IMR-90 (cell line): ENCODE results near the gene SHISA6. TPM values are rescaled to one million over a fixed set of nuclear protein-coding genes. Genes with fewer than 3 reads are reported as not detected.

Experiments used
- ATAC-seq: fragments of 200-7000 bp; cut with Tn5 transposase; 2 replicates; pipeline ENCODE4 v1.9.1; 2020; ENCODE audit warnings: low read depth, mild to moderate bottlenecking, moderate library complexity
- BruUV-seq: library from RNA; stranded (reverse); fragments of 400-500 nt; replicated peaks from 2 replicates; lab custom pipeline; 2021; lab: Mats Ljungman, UMichigan
- CTCF ChIA-PET: fragments of 300-600 bp; formaldehyde crosslinking; extraction: SDS; loops from one replicate; lab custom pipeline; 2021; ENCODE audit warnings: antibody characterized with exemption; lab: Yijun Ruan, JAX
- POLR2A ChIA-PET: fragments of 300-600 bp; sonication (Branson Sonifier 250); formaldehyde crosslinking; loops from one replicate; lab custom pipeline; 2022; ENCODE audit warnings: antibody characterized with exemption; ENCODE audit not compliant: unreplicated experiment; lab: Charles Lee
- DNase-seq: peaks from one replicate; pipeline ENCODE4 v3.0.0; 2013
- H2AFZ ChIP-seq: replicated peaks from 2 replicates; pipeline ENCODE3; 2013; ENCODE audit warnings: low read length, mild to moderate bottlenecking; ENCODE audit not compliant: poor library complexity
- H2AK5ac ChIP-seq: 2 replicates; pipeline ENCODE4 v1.6.1; 2013; ENCODE audit warnings: low read depth, low read length, inconsistent platforms
- H2AK9ac ChIP-seq: replicated peaks from 2 replicates; pipeline ENCODE3; 2013; ENCODE audit warnings: mild to moderate bottlenecking, low read depth, low read length, moderate library complexity; ENCODE audit not compliant: poor library complexity
- H2BK120ac ChIP-seq: 2 replicates; pipeline ENCODE4 v1.6.1; 2013; ENCODE audit warnings: low read depth, low read length, inconsistent platforms
- H2BK15ac ChIP-seq: 3 replicates; pipeline ENCODE4 v1.6.1; 2013; ENCODE audit warnings: low read depth, low read length, inconsistent platforms
- H2BK20ac ChIP-seq: 2 replicates; pipeline ENCODE4 v1.6.1; 2013; ENCODE audit warnings: low read depth, mild to moderate bottlenecking, inconsistent platforms, low read length, moderate library complexity
- H2BK5ac ChIP-seq: 2 replicates; pipeline ENCODE4 v1.6.1; 2013; ENCODE audit warnings: mild to moderate bottlenecking, low read depth, low read length, inconsistent platforms; ENCODE audit not compliant: poor library complexity, severe bottlenecking
- H3K14ac ChIP-seq: replicated peaks from 2 replicates; pipeline ENCODE4 v1.6.1; 2013; ENCODE audit warnings: low read depth, low read length, inconsistent platforms
- H3K18ac ChIP-seq: 2 replicates; pipeline ENCODE4 v1.6.1; 2013; ENCODE audit warnings: low read depth, low read length, control low read depth
- H3K23ac ChIP-seq: 2 replicates; pipeline ENCODE4 v1.6.1; 2013; ENCODE audit warnings: low read depth, low read length, inconsistent platforms
- H3K27ac ChIP-seq: 2 replicates; pipeline ENCODE4 v1.5.1; 2013; ENCODE audit warnings: mild to moderate bottlenecking, control low read depth, low read length; ENCODE audit not compliant: insufficient read depth
- H3K27me3 ChIP-seq: 2 replicates; pipeline ENCODE4 v1.6.1; 2013; ENCODE audit warnings: low read length; ENCODE audit not compliant: control insufficient read depth, insufficient read depth
- H3K36me3 ChIP-seq: 2 replicates; pipeline ENCODE4 v1.6.1; 2013; ENCODE audit warnings: low read length, mixed read lengths; ENCODE audit not compliant: control insufficient read depth, insufficient read depth
- H3K4ac ChIP-seq: 2 replicates; pipeline ENCODE4 v1.6.1; 2013; ENCODE audit warnings: low read depth, low read length, inconsistent platforms
- H3K4me1 ChIP-seq: 2 replicates; pipeline ENCODE4 v1.6.1; 2013; ENCODE audit warnings: low read length, mixed read lengths; ENCODE audit not compliant: control insufficient read depth, insufficient read depth
- H3K4me2 ChIP-seq: 2 replicates; pipeline ENCODE4 v1.6.1; 2013; ENCODE audit warnings: low read depth, mild to moderate bottlenecking, control low read depth, low read length, moderate library complexity
- H3K4me3 ChIP-seq: 2 replicates; pipeline ENCODE4 v1.5.1; 2013; ENCODE audit warnings: low read depth, mild to moderate bottlenecking, control low read depth, low read length, moderate library complexity; ENCODE audit not compliant: insufficient read depth
- H3K56ac ChIP-seq: 2 replicates; pipeline ENCODE4 v1.6.1; 2013; ENCODE audit warnings: low read length, inconsistent platforms; ENCODE audit not compliant: insufficient read depth; ENCODE audit errors: extremely low read depth
- H3K79me1 ChIP-seq, 2 experiments: 2 replicates each; pipeline ENCODE4 v1.6.1; 2013; ENCODE audit warnings: low read length in 2 of 2, inconsistent platforms in 1 of 2, low read depth in 1 of 2
- H3K9ac ChIP-seq: 2 replicates; pipeline ENCODE4 v1.6.1; 2013; ENCODE audit warnings: low read depth, low read length, control low read depth
- H3K9me1 ChIP-seq: 2 replicates; pipeline ENCODE4 v1.6.1; 2013; ENCODE audit warnings: low read length, inconsistent platforms; ENCODE audit not compliant: insufficient read depth
- H3K9me3 ChIP-seq: 2 replicates; pipeline ENCODE4 v1.6.1; 2013; ENCODE audit warnings: low read length; ENCODE audit not compliant: control insufficient read depth, insufficient read depth
- H4K20me1 ChIP-seq: 2 replicates; pipeline ENCODE4 v1.6.1; 2013; ENCODE audit warnings: low read length, inconsistent platforms; ENCODE audit not compliant: insufficient read depth
- H4K5ac ChIP-seq: 2 replicates; pipeline ENCODE4 v1.6.1; 2013; ENCODE audit warnings: mild to moderate bottlenecking, low read depth, low read length, control low read depth
- H4K8ac ChIP-seq, 2 experiments: 2 replicates each; pipeline ENCODE4 v1.6.1; 2013; ENCODE audit warnings: low read depth in 2 of 2, low read length in 2 of 2, control low read depth in 1 of 2, inconsistent platforms in 1 of 2
- H4K91ac ChIP-seq: 2 replicates; pipeline ENCODE4 v1.6.1; 2013; ENCODE audit warnings: low read depth, low read length, inconsistent platforms; ENCODE audit not compliant: insufficient read depth
- BHLHE40 ChIP-seq: fragments of 150-350 bp; IDR thresholded peaks from 2 replicates; pipeline ENCODE4 v1.6.1; 2016; ENCODE audit warnings: mild to moderate bottlenecking, low read depth, low read length
- CEBPB ChIP-seq: IDR thresholded peaks from 2 replicates; pipeline ENCODE4 v1.6.1; 2012; ENCODE audit warnings: low read depth, low read length, improper control_type of control experiment
- CHD1 ChIP-seq: IDR thresholded peaks from 2 replicates; pipeline ENCODE4 v1.6.1; 2012; ENCODE audit warnings: low read depth, low read length, improper control_type of control experiment
- FOS ChIP-seq: fragments of 150-350 bp; IDR thresholded peaks from 2 replicates; pipeline ENCODE4 v1.6.1; 2016; ENCODE audit warnings: low read depth, low read length
- MAFK ChIP-seq: IDR thresholded peaks from 2 replicates; pipeline ENCODE4 v1.6.1; 2012; ENCODE audit warnings: low read depth, low read length, improper control_type of control experiment
- MAZ ChIP-seq: IDR thresholded peaks from 2 replicates; pipeline ENCODE4 v1.6.1; 2012; ENCODE audit warnings: low read depth, mild to moderate bottlenecking, low read length, improper control_type of control experiment, moderate library complexity, borderline replicate concordance
- MXI1 ChIP-seq: IDR thresholded peaks from 2 replicates; pipeline ENCODE4 v1.6.1; 2012; ENCODE audit warnings: low read depth, mild to moderate bottlenecking, low read length, moderate library complexity, borderline replicate concordance
- RAD21 ChIP-seq: IDR thresholded peaks from 2 replicates; pipeline ENCODE4 v1.6.1; 2012; ENCODE audit warnings: low read length, improper control_type of control experiment
- RFX5 ChIP-seq: IDR thresholded peaks from 2 replicates; pipeline ENCODE4 v1.8.0; 2012; ENCODE audit warnings: low read depth, mild to moderate bottlenecking, low read length, moderate library complexity
- SMC3 ChIP-seq: fragments of 150-350 bp; IDR thresholded peaks from 2 replicates; pipeline ENCODE4 v1.6.1; 2016; ENCODE audit warnings: low read depth, mild to moderate bottlenecking, antibody characterized with exemption, low read length, moderate library complexity
- WGBS, 2 experiments: methylation state at CpG; one replicate each; pipeline versions ENCODE4 v1.1.5 to v1.1.7; 2013; ENCODE audit warnings: missing lambda C conversion rate in 2 of 2; ENCODE audit not compliant: insufficient read length in 1 of 2; ENCODE audit errors: extremely low coverage in 2 of 2; 5-methylcytosine and 5-hydroxymethylcytosine counted together
- dilution Hi-C: fragments of 300-500 bp; cut with HindIII; formaldehyde crosslinking; loops from one replicate; pipeline ENCODE4 v1.14.3; 2018; ENCODE audit warnings: low sequenced_read_pairs; ENCODE audit not compliant: unreplicated experiment
- in situ Hi-C: fragments of 300-500 bp; cut with MboI; formaldehyde crosslinking; loops from 3 replicates; pipeline ENCODE4 v1.14.3; 2019; ENCODE audit warnings: low sequenced_read_pairs, inconsistent platforms, mixed read lengths
- intact Hi-C: fragments of 100-400 bp; cut with micrococcal nuclease; formaldehyde crosslinking; loops from 2 replicates; pipeline ENCODE4 v1.10.0; 2022
- polyA plus RNA-seq, 3 experiments: library from polyadenylated mRNA; depleted of rRNA; stranded (reverse); fragments of >200 nt; gene quantifications; 2 replicates each; pipeline ENCODE4 v1.2.3, GENCODE V29; 2012; ENCODE audit warnings: low replicate concordance in 1 of 3
- total RNA-seq: library from RNA; depleted of rRNA; stranded (reverse); fragments of >200 nt; gene quantifications from 2 replicates; pipeline ENCODE4 v1.2.3, GENCODE V29; 2012

Gene SHISA6
- total and polyA plus RNA-seq, 2 of the 4 experiments (the other 2 are of a cell fraction) = not detected

DNA sequence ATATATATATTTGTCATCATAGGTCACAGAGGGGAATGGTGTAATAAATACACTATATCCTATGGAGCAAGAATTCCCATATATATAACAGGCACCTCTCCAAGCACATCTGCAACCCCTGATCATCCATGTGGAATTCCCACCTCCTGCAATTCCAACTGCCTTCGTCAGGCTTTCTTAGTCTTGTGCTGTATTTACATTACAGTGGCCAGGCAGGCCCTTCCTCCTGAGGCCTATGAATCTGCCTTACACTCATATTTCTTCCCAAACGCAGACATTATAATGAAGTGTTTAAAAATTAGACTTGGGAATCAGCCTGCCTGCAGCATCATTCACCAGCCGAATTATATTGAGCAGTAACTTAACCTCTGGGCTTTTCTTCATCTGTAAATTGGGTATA is 338.0 kb downstream of the SHISA6 start:
- H3K18ac ChIP-seq = no peak overlapping the region
- no peaks in the 10 kb centered on the region for H4K20me1 ChIP-seq
- H3K27ac ChIP-seq = no peak overlapping the region
- H3K4me2 ChIP-seq = no peak overlapping the region
- no peak overlapping the region for H4K8ac ChIP-seq
- DNase-seq (no peak), ATAC-seq (no peak)
- POLR2A ChIA-PET = no interaction called here
- H3K9ac ChIP-seq = no peak overlapping the region
- no peak overlapping the region for H2AK5ac ChIP-seq
- CTCF ChIA-PET = interaction anchor here (0.6 kb wide), 1 partner anchor 9 kb away, joined by 3 read pairs; no protein-coding TSS in a partner anchor
- TF ChIP-seq MAZ (no peak), RFX5 (no peak), CHD1 (no peak), SMC3 (no peak), BHLHE40 (no peak), FOS (no peak), MAFK (no peak), CEBPB (no peak), RAD21 (no peak), MXI1 (no peak)
- H3K14ac ChIP-seq = no peak overlapping the region
- H3K9me1 ChIP-seq = no peaks in the 10 kb centered on the region
- no peak overlapping the region for H3K4ac ChIP-seq
- H2AFZ ChIP-seq = no peak overlapping the region
- no peak overlapping the region for H2BK120ac ChIP-seq
- H3K79me1 ChIP-seq = no peaks in the 10 kb centered on the region
- H2BK5ac ChIP-seq = no peak overlapping the region
- H4K91ac ChIP-seq = no peak overlapping the region
- no peak overlapping the region for H3K23ac ChIP-seq
- H3K56ac ChIP-seq = no peak overlapping the region
- H3K9me3 ChIP-seq = peaks cover 22% of the 10 kb centered on the region; the same call in 1 of the 2 replicates
- dilution Hi-C loops (no loop called here), intact Hi-C loops (no loop called here), in situ Hi-C loops (no loop called here)
- H2AK9ac ChIP-seq = no peak overlapping the region
- H2BK20ac ChIP-seq = no peak overlapping the region
- H3K4me3 ChIP-seq = no peak overlapping the region
- no TSS peak for BruUV-seq
- H2BK15ac ChIP-seq = no peak overlapping the region
- no peaks in the 10 kb centered on the region for H3K4me1 ChIP-seq
- H3K36me3 ChIP-seq = no peaks in the 10 kb centered on the region
- no peaks in the 10 kb centered on the region for H3K27me3 ChIP-seq
- H4K5ac ChIP-seq = no peak overlapping the region
- no CpG with 5 or more reads among the region's 3 CpGs for WGBS, 2 experiments
